A549 treated with CpdA at 1 μM for 4 hours (cell line): ENCODE data around the gene DAB1. TPM values are rescaled to one million over a fixed set of nuclear protein-coding genes. Genes with fewer than 3 reads are reported as not detected.

Experiments
- total RNA-seq: library from RNA; stranded (reverse); fragments of 200-300 nt; extraction: Qiagen RNA extraction; gene quantifications from 5 replicates; pipeline ENCODE4 v1.2.3, GENCODE V29; 2022; ENCODE audit warnings: low read depth

DAB1 gene
- total RNA-seq: not detected in 5 replicates

GRCh38 chr1:57423656-57424211 lies at the start of gene DAB1:
TSS of gene DAB1 (minus strand) at chr1:57424060. CDS start at chr1:57291030, 133,030 bp downstream.

GRCh38 chr1:56965916-56966697 lies 457.8 kb downstream of the DAB1 start, which contains the start of gene C8B:
TSS of gene C8B (minus strand) at chr1:56966015. CDS start at chr1:56965948, 67 bp downstream.

